Muscle of leg (tissue), 11 donors: ENCODE data around the gene CAP2. TPM values are rescaled to one million over a fixed set of nuclear protein-coding genes. Genes with fewer than 3 reads are reported as not detected.

Source experiments
- DNase-seq: peaks from one replicate; pipeline ENCODE4 v3.0.0; 2013
- H3K27ac ChIP-seq: one replicate; pipeline ENCODE4 v1.5.1; 2013; ENCODE audit warnings: mild to moderate bottlenecking, low read length, control low read depth
- H3K27me3 ChIP-seq: one replicate; pipeline ENCODE4 v1.6.1; 2013; ENCODE audit warnings: low read length; ENCODE audit not compliant: control insufficient read depth, insufficient read depth
- H3K36me3 ChIP-seq: one replicate; pipeline ENCODE4 v1.6.1; 2013; ENCODE audit warnings: low read length; ENCODE audit not compliant: control insufficient read depth, insufficient read depth
- H3K4me1 ChIP-seq: one replicate; pipeline ENCODE4 v1.6.1; 2013; ENCODE audit warnings: low read length; ENCODE audit not compliant: control insufficient read depth, insufficient read depth
- H3K4me3 ChIP-seq: one replicate; pipeline ENCODE4 v1.5.1; 2013; ENCODE audit warnings: low read length, control low read depth
- H3K9me3 ChIP-seq: replicated peaks from 2 replicates; pipeline ENCODE4 v1.6.1; 2013; ENCODE audit warnings: low read depth, low read length; ENCODE audit not compliant: control insufficient read depth
- WGBS: methylation state at CpG from one replicate; pipeline ENCODE4 v1.1.5; 2013; ENCODE audit warnings: missing lambda C conversion rate; ENCODE audit not compliant: insufficient coverage; 5-methylcytosine and 5-hydroxymethylcytosine counted together
- polyA plus RNA-seq, 8 donors: library from polyadenylated mRNA; unstranded; fragments of 120-200 nt; gene quantifications; one replicate each; pipeline versions ENCODE4 v1.2.1 to v1.2.3, GENCODE V29; 2013; ENCODE audit warnings: inconsistent platforms in 1 of 8, low replicate concordance in 1 of 8; ENCODE audit not compliant: insufficient read length in 8 of 8, insufficient read depth in 1 of 8
- total RNA-seq: library from RNA; stranded (reverse); fragments of 120-200 nt; gene quantifications from one replicate; pipeline ENCODE4 v1.2.4, GENCODE V29; 2013

CAP2 gene
- total and polyA plus RNA-seq, 9 donors = 56.3 to 201 (median 148) TPM

GRCh38 chr6:17599877-17600526 lies 206.6 kb downstream of the CAP2 start, which contains the start of gene FAM8A1:
Gene FAM8A1 (plus strand): TSS chr6:17600302. CDS start chr6:17600410, 108 bp downstream.
- H3K27ac ChIP-seq = peak within 1 kb of the TSS; percentile 94
- H3K36me3 ChIP-seq = peaks cover 9% of the 10 kb centered on the region
- peaks cover 8% of the 10 kb centered on the region for H3K4me1 ChIP-seq
- peak within 1 kb of the TSS; percentile 76 for H3K4me3 ChIP-seq
- H3K9me3 ChIP-seq = no peaks in the 10 kb centered on the region
- peak; percentile 97 for DNase-seq
- no peaks in the 10 kb centered on the region for H3K27me3 ChIP-seq
- 6% methylated on average over 21 of the region's 42 CpGs for WGBS

- WGBS = under 1% methylated on average over 71 of the region's 77 CpGs
- peak; percentile 68 for DNase-seq
- no peaks in the 10 kb centered on the region for H3K9me3 ChIP-seq
- peak overlapping the region; percentile 94 for H3K27ac ChIP-seq
- peak overlapping the region; percentile 76 for H3K4me3 ChIP-seq
- H3K4me1 ChIP-seq = peaks cover 8% of the 10 kb centered on the region
- H3K36me3 ChIP-seq = peaks cover 9% of the 10 kb centered on the region
- H3K27me3 ChIP-seq = no peaks in the 10 kb centered on the region
These were observed 207.4 kb downstream of the CAP2 start for GRCh38 chr6:17600527-17601385.

- Histone ChIP-seq H3K36me3 (peaks cover 11% of the 10 kb centered on the region), H3K4me3 (peak overlapping the region; percentile 76), H3K27me3 (no peaks in the 10 kb centered on the region), H3K4me1 (peaks cover 8% of the 10 kb centered on the region), H3K9me3 (no peaks in the 10 kb centered on the region), H3K27ac (peak overlapping the region; percentile 94)
- WGBS = 7% methylated on average over 3 of the region's 5 CpGs
- peak; percentile 35 for DNase-seq
These were observed 207.9 kb downstream of the CAP2 start for GRCh38 chr6:17601386-17601703.

GRCh38 chr6:17602888-17603287 lies 209.5 kb downstream of the CAP2 start:
- H3K4me3 ChIP-seq = no peak overlapping the region
- H3K9me3 ChIP-seq = no peaks in the 10 kb centered on the region
- no peak overlapping the region for H3K27ac ChIP-seq
- no CpG with 5 or more reads among the region's 1 CpG for WGBS
- peaks cover 15% of the 10 kb centered on the region for H3K36me3 ChIP-seq
- no peak for DNase-seq
- peaks cover 8% of the 10 kb centered on the region for H3K4me1 ChIP-seq
- H3K27me3 ChIP-seq = no peaks in the 10 kb centered on the region

- no peak for DNase-seq
- Histone ChIP-seq H3K9me3 (no peaks in the 10 kb centered on the region), H3K27ac (no peak overlapping the region), H3K4me1 (peaks cover 4% of the 10 kb centered on the region), H3K36me3 (peaks cover 18% of the 10 kb centered on the region), H3K4me3 (no peak overlapping the region), H3K27me3 (no peaks in the 10 kb centered on the region)
- 100% methylated on average over 2 of the region's 4 CpGs for WGBS
These were observed 213.2 kb downstream of the CAP2 start for GRCh38 chr6:17606606-17607005.

Other genes with a start within 250 kb of the CAP2 start
- 157 TPM for gene RBM24, start 112.2 kb upstream of the CAP2 start, total RNA-seq
- gene RBM24, start 112.2 kb upstream of the CAP2 start, polyA plus RNA-seq = 100 to 1,000 TPM; 197 to 307 (median 221) TPM
- 24.8 TPM for gene FAM8A1, start 206.7 kb downstream of the CAP2 start, total RNA-seq
- gene FAM8A1, start 206.7 kb downstream of the CAP2 start, polyA plus RNA-seq = 10 to 100 TPM; 22.0 to 35.2 (median 26.7) TPM